ENCODE measurements around the gene BCDIN3D. TPM values are rescaled to one million over a fixed set of nuclear protein-coding genes. Genes with fewer than 3 reads are reported as not detected.
A peak's percentile ranks its signal among the peaks of the same experiment; 100 is the strongest.

BCDIN3D gene, protein sequence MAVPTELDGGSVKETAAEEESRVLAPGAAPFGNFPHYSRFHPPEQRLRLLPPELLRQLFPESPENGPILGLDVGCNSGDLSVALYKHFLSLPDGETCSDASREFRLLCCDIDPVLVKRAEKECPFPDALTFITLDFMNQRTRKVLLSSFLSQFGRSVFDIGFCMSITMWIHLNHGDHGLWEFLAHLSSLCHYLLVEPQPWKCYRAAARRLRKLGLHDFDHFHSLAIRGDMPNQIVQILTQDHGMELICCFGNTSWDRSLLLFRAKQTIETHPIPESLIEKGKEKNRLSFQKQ
- total RNA-seq = 1 to 10 TPM; 2.2 to 6.2 (median 5.5) TPM

- WGBS = 1% methylated on average over 42 of the region's 55 CpGs
- Histone ChIP-seq H3K4me1 (peaks cover 17 to 23% (median 20%) of the 10 kb centered on the region in 4 donors), H3K36me3 (peaks cover 0 to 5% (median 0%) of the 10 kb centered on the region in 4 donors), H3K9me3 (no peaks in the 10 kb centered on the region), H3K27me3 (peaks cover 0 to 8% (median 0%) of the 10 kb centered on the region in 4 donors), H3K4me3 (peak within 1 kb of the TSS; percentile 68 to 76 (median 70)), H3K27ac (replicated peaks in 1 of 4) (peak within 1 kb of the TSS; percentile 83 to 87 (median 86))
- TF ChIP-seq POLR2AphosphoS5 (IDR thresholded peaks at IDR 0.05) = peak; percentile 92 to 96
- TF ChIP-seq CTCF (IDR thresholded peaks at IDR 0.05) = no peak
- peak; percentile 4 for TF ChIP-seq POLR2A (IDR thresholded peaks at IDR 0.05; ENCODE audit: low read depth)
- TF ChIP-seq EP300 (IDR thresholded peaks at IDR 0.05) = no peak
- intact Hi-C loops (cut with DNase I) = no loop called here
- peak; percentile 98 for DNase-seq (ENCODE audit: extremely low spot score)
Measured at GRCh38 chr12:49842519-49843352, at the start of gene BCDIN3D. BCDIN3D (minus strand) TSS chr12:49843106; CDS start chr12:49843087, 19 bp downstream.

- Histone ChIP-seq H3K9me3 (no peaks in the 10 kb centered on the region), H3K27ac (replicated peaks in 1 of 4) (no peak overlapping the region), H3K36me3 (no peaks in the 10 kb centered on the region), H3K27me3 (peaks cover 0 to 16% (median 0%) of the 10 kb centered on the region in 4 donors), H3K4me3 (no peak overlapping the region), H3K4me1 (no peaks in the 10 kb centered on the region)
- intact Hi-C loops (cut with DNase I) = no loop called here
- TF ChIP-seq POLR2AphosphoS5 (IDR thresholded peaks at IDR 0.05) = no peak
- DNase-seq (ENCODE audit: extremely low spot score) = no peak
- 76% methylated on average over 10 of the region's 10 CpGs for WGBS
Measured at GRCh38 chr12:49892084-49892731, 49.3 kb upstream of the BCDIN3D start.

- H3K27me3 ChIP-seq = peaks cover 0 to 17% (median 0%) of the 10 kb centered on the region in 4 donors
- TF ChIP-seq EP300 (IDR thresholded peaks at IDR 0.05) (no peak), CTCF (IDR thresholded peaks at IDR 0.05) (no peak), POLR2A (IDR thresholded peaks at IDR 0.05; ENCODE audit: low read depth) (no peak), POLR2AphosphoS5 (IDR thresholded peaks at IDR 0.05) (no peak)
- no peaks in the 10 kb centered on the region for H3K4me1 ChIP-seq
- intact Hi-C loops (cut with DNase I) = no loop called here
- no peak for DNase-seq (ENCODE audit: extremely low spot score)
- no peaks in the 10 kb centered on the region for H3K36me3 ChIP-seq
- H3K27ac ChIP-seq (replicated peaks in 1 of 4) = no peak overlapping the region
- no peaks in the 10 kb centered on the region for H3K9me3 ChIP-seq
- 87% methylated on average over 6 of the region's 6 CpGs for WGBS
- no peak overlapping the region for H3K4me3 ChIP-seq
Measured at GRCh38 chr12:49891476-49891875, 48.6 kb upstream of the BCDIN3D start.

GRCh38 chr12:49891012-49891411, 48.1 kb upstream of the BCDIN3D start:
- no peaks in the 10 kb centered on the region for H3K9me3 ChIP-seq
- H3K27me3 ChIP-seq = peaks cover 0 to 22% (median 0%) of the 10 kb centered on the region in 4 donors
- H3K27ac ChIP-seq (replicated peaks in 1 of 4) = no peak overlapping the region
- intact Hi-C loops (cut with DNase I) = no loop called here
- TF ChIP-seq EP300 (IDR thresholded peaks at IDR 0.05) = no peak
- no peak for TF ChIP-seq POLR2AphosphoS5 (IDR thresholded peaks at IDR 0.05)
- TF ChIP-seq CTCF (IDR thresholded peaks at IDR 0.05) = no peak
- no peak for TF ChIP-seq POLR2A (IDR thresholded peaks at IDR 0.05; ENCODE audit: low read depth)
- no peak for DNase-seq (ENCODE audit: extremely low spot score)
- H3K36me3 ChIP-seq = no peaks in the 10 kb centered on the region
- no peaks in the 10 kb centered on the region for H3K4me1 ChIP-seq
- no peak overlapping the region for H3K4me3 ChIP-seq
- 86% methylated on average over 2 of the region's 2 CpGs for WGBS

GRCh38 chr12:49890096-49890461, 47.2 kb upstream of the BCDIN3D start:
- no peak overlapping the region for H3K4me3 ChIP-seq
- no peak overlapping the region for H3K27ac ChIP-seq (replicated peaks in 1 of 4)
- DNase-seq (ENCODE audit: extremely low spot score) = no peak
- WGBS = 87% methylated on average over 4 of the region's 4 CpGs
- H3K9me3 ChIP-seq = no peaks in the 10 kb centered on the region
- H3K4me1 ChIP-seq = no peaks in the 10 kb centered on the region
- intact Hi-C loops (cut with DNase I) = no loop called here
- peaks cover 0 to 29% (median 0%) of the 10 kb centered on the region in 4 donors for H3K27me3 ChIP-seq
- TF ChIP-seq CTCF (IDR thresholded peaks at IDR 0.05) = no peak
- TF ChIP-seq EP300 (IDR thresholded peaks at IDR 0.05) = no peak
- no peak for TF ChIP-seq POLR2A (IDR thresholded peaks at IDR 0.05; ENCODE audit: low read depth)
- TF ChIP-seq POLR2AphosphoS5 (IDR thresholded peaks at IDR 0.05) = no peak
- H3K36me3 ChIP-seq = no peaks in the 10 kb centered on the region

Measured in esophagus muscularis mucosa (tissue), 4 donors.